ENCODE results near the gene ROPN1L. TPM values are rescaled to one million over a fixed set of nuclear protein-coding genes. Genes with fewer than 3 reads are reported as not detected.

Gene ROPN1L
- total and polyA plus RNA-seq, 4 donors, result 12.0 to 34.8 (median 27.2) TPM

GRCh38 chr5:10401498-10401897, 40.2 kb upstream of the ROPN1L start:
- TF ChIP-seq CTCF (IDR thresholded peaks at IDR 0.05; ENCODE audit: control extremely low read depth, extremely low read depth), result no peak
- 44 to 77% methylated on average over 1 of the region's 1 CpG for WGBS, 2 donors

GRCh38 chr5:10403829-10404228, 37.9 kb upstream of the ROPN1L start:
- Histone ChIP-seq H3K9me3 (ENCODE audit: control insufficient read depth in 4 of 4, insufficient read depth in 3 of 4, low read length in 3 of 4) (no peaks in the 10 kb centered on the region), H3K4me3 (no peak overlapping the region), H3K27ac (ENCODE audit: low read depth in 1 of 2, low read length in 1 of 2) (no peak overlapping the region), H3K27me3 (ENCODE audit: control insufficient read depth in 3 of 3, insufficient read depth in 3 of 3, low read length in 2 of 3) (no peaks in the 10 kb centered on the region), H3K4me1 (ENCODE audit: control insufficient read depth in 5 of 5, insufficient read depth in 5 of 5, low read length in 5 of 5) (peaks cover 0 to 31% (median 8%) of the 10 kb centered on the region in 5 donors), H3K9ac (ENCODE audit: insufficient read depth in 1 of 2, low read length in 2 of 2) (no peak overlapping the region), H3K36me3 (ENCODE audit: control insufficient read depth in 4 of 4, insufficient read depth in 4 of 4, low read length in 4 of 4) (peaks cover 20 to 44% (median 35%) of the 10 kb centered on the region in 4 donors)
- TF ChIP-seq CTCF (IDR thresholded peaks at IDR 0.05; ENCODE audit: control extremely low read depth, extremely low read depth), result no peak
- WGBS, 2 donors, result 95 to 100% methylated on average over 1 of the region's 1 CpG
- DNase-seq (no peak), ATAC-seq (ENCODE audit: insufficient read depth, low FRiP score) (no peak)

More at GRCh38 chr5:10401498-10401897, 40.2 kb upstream of the ROPN1L start:
- Histone ChIP-seq H3K9ac (ENCODE audit: insufficient read depth in 1 of 2, low read length in 2 of 2) (peak overlapping the region in 1 of 2 donors; percentile 48), H3K27me3 (ENCODE audit: control insufficient read depth in 3 of 3, insufficient read depth in 3 of 3, low read length in 2 of 3) (no peaks in the 10 kb centered on the region), H3K4me3 (no peak overlapping the region), H3K4me1 (ENCODE audit: control insufficient read depth in 5 of 5, insufficient read depth in 5 of 5, low read length in 5 of 5) (peaks cover 0 to 27% (median 8%) of the 10 kb centered on the region in 5 donors), H3K9me3 (ENCODE audit: control insufficient read depth in 4 of 4, insufficient read depth in 3 of 4, low read length in 3 of 4) (no peaks in the 10 kb centered on the region), H3K27ac (ENCODE audit: low read depth in 1 of 2, low read length in 1 of 2) (no peak overlapping the region), H3K36me3 (ENCODE audit: control insufficient read depth in 4 of 4, insufficient read depth in 4 of 4, low read length in 4 of 4) (peaks cover 17 to 50% (median 34%) of the 10 kb centered on the region in 4 donors)
- no peak for ATAC-seq (ENCODE audit: insufficient read depth, low FRiP score)
- peak; percentile 94 to 99 (median 98) for DNase-seq

GRCh38 chr5:10406651-10407050, 35.0 kb upstream of the ROPN1L start:
- 40 to 75% methylated on average over 3 of the region's 3 CpGs for WGBS, 2 donors
- no peak overlapping the region for H3K9ac ChIP-seq (ENCODE audit: insufficient read depth in 1 of 2, low read length in 2 of 2)
- no peaks in the 10 kb centered on the region for H3K27me3 ChIP-seq (ENCODE audit: control insufficient read depth in 3 of 3, insufficient read depth in 3 of 3, low read length in 2 of 3)
- ATAC-seq (ENCODE audit: insufficient read depth, low FRiP score) (no peak), DNase-seq (no peak)
- H3K4me1 ChIP-seq (ENCODE audit: control insufficient read depth in 5 of 5, insufficient read depth in 5 of 5, low read length in 5 of 5), result peaks cover 0 to 14% (median 0%) of the 10 kb centered on the region in 5 donors
- H3K36me3 ChIP-seq (ENCODE audit: control insufficient read depth in 4 of 4, insufficient read depth in 4 of 4, low read length in 4 of 4), result peaks cover 27 to 64% (median 47%) of the 10 kb centered on the region in 4 donors
- no peak for TF ChIP-seq CTCF (IDR thresholded peaks at IDR 0.05; ENCODE audit: control extremely low read depth, extremely low read depth)
- H3K4me3 ChIP-seq, result no peak overlapping the region
- no peaks in the 10 kb centered on the region for H3K9me3 ChIP-seq (ENCODE audit: control insufficient read depth in 4 of 4, insufficient read depth in 3 of 4, low read length in 3 of 4)
- H3K27ac ChIP-seq (ENCODE audit: low read depth in 1 of 2, low read length in 1 of 2), result no peak overlapping the region

- H3K27ac ChIP-seq (ENCODE audit: low read depth in 1 of 2, low read length in 1 of 2), result no peak overlapping the region
- 71 to 74% methylated on average over 1 of the region's 1 CpG for WGBS, 2 donors
- no peaks in the 10 kb centered on the region for H3K27me3 ChIP-seq (ENCODE audit: control insufficient read depth in 3 of 3, insufficient read depth in 3 of 3, low read length in 2 of 3)
- H3K9ac ChIP-seq (ENCODE audit: insufficient read depth in 1 of 2, low read length in 2 of 2), result no peak overlapping the region
- H3K9me3 ChIP-seq (ENCODE audit: control insufficient read depth in 4 of 4, insufficient read depth in 3 of 4, low read length in 3 of 4), result peaks cover 0 to 2% (median 0%) of the 10 kb centered on the region in 4 donors
- H3K4me3 ChIP-seq, result no peak overlapping the region
- no peak for TF ChIP-seq CTCF (IDR thresholded peaks at IDR 0.05; ENCODE audit: control extremely low read depth, extremely low read depth)
- DNase-seq (no peak), ATAC-seq (ENCODE audit: insufficient read depth, low FRiP score) (no peak)
- H3K36me3 ChIP-seq (ENCODE audit: control insufficient read depth in 4 of 4, insufficient read depth in 4 of 4, low read length in 4 of 4), result peaks cover 37 to 70% (median 54%) of the 10 kb centered on the region in 4 donors
- peaks cover 0 to 4% (median 0%) of the 10 kb centered on the region in 5 donors for H3K4me1 ChIP-seq (ENCODE audit: control insufficient read depth in 5 of 5, insufficient read depth in 5 of 5, low read length in 5 of 5)
These were observed 32.2 kb upstream of the ROPN1L start for GRCh38 chr5:10409504-10409903.
